HUES6 (cell line): ENCODE results near the gene PDGFA.

Experiments used
- H3K27ac ChIP-seq: 2 replicates; pipeline ENCODE4 v1.7.0; 2013; ENCODE audit warnings: low read depth, mild to moderate bottlenecking, low read length, inconsistent platforms
- H3K27me3 ChIP-seq: 2 replicates; pipeline ENCODE4 v1.6.1; 2013; ENCODE audit warnings: low read length; ENCODE audit not compliant: control insufficient read depth, insufficient read depth
- H3K36me3 ChIP-seq: 2 replicates; pipeline ENCODE4 v1.6.1; 2013; ENCODE audit warnings: low read length; ENCODE audit not compliant: control insufficient read depth, insufficient read depth
- H3K4me1 ChIP-seq: 2 replicates; pipeline ENCODE4 v1.6.1; 2013; ENCODE audit warnings: low read length; ENCODE audit not compliant: control insufficient read depth, insufficient read depth
- H3K4me3 ChIP-seq: 2 replicates; pipeline ENCODE4 v1.5.1; 2013; ENCODE audit warnings: low read depth, low read length
- H3K9ac ChIP-seq: one replicate; pipeline ENCODE4 v1.6.1; 2013; ENCODE audit warnings: mild to moderate bottlenecking, low read length
- H3K9me3 ChIP-seq: 2 replicates; pipeline ENCODE4 v1.6.1; 2013; ENCODE audit warnings: low read depth, low read length; ENCODE audit not compliant: control insufficient read depth, insufficient read depth

The PDGFA gene

DNA sequence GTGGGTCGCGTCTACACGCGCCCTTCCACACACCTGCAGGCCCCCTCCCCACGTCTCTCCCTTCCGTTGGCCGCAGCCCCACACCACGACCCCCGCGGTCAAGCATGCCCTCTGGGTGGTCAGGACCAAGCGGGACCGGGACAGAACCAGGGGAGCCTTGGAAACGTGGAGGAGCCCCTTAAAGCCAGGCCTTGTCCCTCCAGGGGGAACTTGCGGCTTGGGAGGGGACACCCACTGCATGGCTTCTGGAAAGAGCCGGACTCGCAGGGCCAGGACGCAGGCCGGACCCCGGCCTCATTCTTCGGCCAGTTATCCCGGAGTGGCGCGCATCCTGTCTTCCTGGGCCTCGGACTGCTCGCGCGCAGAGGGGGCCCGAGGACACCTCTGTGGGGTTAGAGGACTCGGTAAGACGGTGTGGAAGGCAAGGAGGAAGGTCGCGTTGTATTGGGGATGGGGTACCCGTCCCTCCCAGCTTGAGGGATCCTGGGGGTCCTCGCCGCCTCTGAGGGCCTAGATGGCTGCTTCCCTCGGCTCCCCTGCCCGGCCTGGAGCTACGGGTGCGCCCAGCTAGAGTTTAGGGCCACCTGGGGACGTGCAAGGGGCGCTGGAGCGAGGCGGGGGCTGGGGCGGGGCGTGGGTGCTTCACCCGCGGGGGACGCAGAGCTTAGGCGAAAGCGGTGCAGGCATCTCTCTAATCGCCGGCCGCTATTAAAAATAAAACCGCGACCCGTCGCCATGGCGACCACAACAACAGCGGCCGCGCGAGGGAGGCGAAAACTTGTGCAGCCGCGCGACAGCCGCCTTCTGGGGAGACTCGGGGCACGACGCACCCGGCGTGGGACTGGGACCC lies 1.8 kb upstream of the PDGFA start:
- Histone ChIP-seq H3K27me3 (peaks cover 60% of the 10 kb centered on the region), H3K4me1 (peaks cover 21% of the 10 kb centered on the region), H3K9ac (peak overlapping the region; percentile 69), H3K4me3 (peak overlapping the region; percentile 67), H3K36me3 (no peaks in the 10 kb centered on the region), H3K27ac (no peak overlapping the region), H3K9me3 (no peaks in the 10 kb centered on the region)

GRCh38 chr7:520503-521161 lies 986 bp upstream of the PDGFA start:
- H3K27me3 ChIP-seq = peaks cover 60% of the 10 kb centered on the region
- H3K9ac ChIP-seq = peak overlapping the region; percentile 69
- H3K4me1 ChIP-seq = peaks cover 19% of the 10 kb centered on the region
- H3K4me3 ChIP-seq = peak overlapping the region; percentile 67
- H3K9me3 ChIP-seq = no peaks in the 10 kb centered on the region
- H3K27ac ChIP-seq = no peak overlapping the region; the same call in 1 of the 2 replicates
- H3K36me3 ChIP-seq = no peaks in the 10 kb centered on the region

DNA sequence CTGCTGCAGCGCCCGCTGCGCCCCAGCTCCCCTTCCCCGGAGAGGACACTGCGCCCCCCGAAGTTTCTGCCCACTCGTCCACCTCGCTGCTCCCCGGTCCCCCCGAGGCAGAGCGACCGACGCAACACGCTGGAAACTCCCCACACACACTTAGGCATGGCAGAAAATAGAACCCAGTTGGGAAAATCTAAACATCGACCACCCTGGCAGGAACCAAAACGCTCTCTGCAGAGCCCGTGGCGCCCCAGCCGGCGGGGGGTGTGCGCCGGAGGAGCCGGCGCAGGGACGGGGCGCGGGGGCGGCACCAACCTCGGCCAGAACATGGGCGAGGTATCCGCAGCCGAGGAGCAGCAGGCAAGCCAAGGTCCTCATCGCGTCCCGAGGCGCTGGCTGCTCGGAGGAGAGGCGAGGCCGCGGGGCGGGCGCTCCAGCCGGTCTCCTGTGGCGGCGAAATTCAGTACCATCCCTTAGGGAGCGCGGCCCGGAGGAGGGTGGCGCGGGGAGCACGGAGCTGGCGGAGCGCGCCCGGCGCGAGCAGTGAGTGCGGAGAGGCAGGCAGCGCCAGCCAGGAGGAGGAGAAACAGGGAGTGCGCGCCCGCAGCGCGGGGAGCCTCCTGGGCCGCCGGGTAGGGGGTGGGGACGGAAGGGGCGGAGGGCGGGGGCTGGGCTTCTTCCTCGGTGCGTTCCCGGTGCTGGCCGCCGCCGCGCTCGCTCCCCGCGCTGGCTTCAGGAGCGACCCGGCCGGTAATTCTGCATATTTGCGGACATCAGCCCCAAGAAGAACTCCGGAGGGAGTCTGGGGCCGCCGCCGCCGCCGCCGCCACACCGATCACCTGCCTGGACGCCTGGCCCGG lies 789 bp downstream of the PDGFA start:
- peaks cover 3% of the 10 kb centered on the region; the same call in 1 of the 2 replicates for H3K36me3 ChIP-seq
- H3K9ac ChIP-seq = peak overlapping the region; percentile 88
- H3K9me3 ChIP-seq = no peaks in the 10 kb centered on the region
- peak overlapping the region; percentile 95 for H3K4me3 ChIP-seq
- peaks cover 37% of the 10 kb centered on the region for H3K4me1 ChIP-seq
- H3K27ac ChIP-seq = peak overlapping the region; percentile 66; the same call in 1 of the 2 replicates
- H3K27me3 ChIP-seq = peaks cover 45% of the 10 kb centered on the region

GRCh38 chr7:517774-518629 lies 1.6 kb downstream of the PDGFA start:
- H3K27me3 ChIP-seq = peaks cover 37% of the 10 kb centered on the region
- peaks cover 41% of the 10 kb centered on the region for H3K4me1 ChIP-seq

GRCh38 chr7:516606-517456 lies 2.8 kb downstream of the PDGFA start:
- Histone ChIP-seq H3K4me1 (peaks cover 48% of the 10 kb centered on the region), H3K36me3 (peaks cover 12% of the 10 kb centered on the region), H3K4me3 (peak overlapping the region; percentile 95), H3K9ac (peak overlapping the region; percentile 71), H3K27me3 (peaks cover 25% of the 10 kb centered on the region), H3K27ac (peak overlapping the region; percentile 85; the same call in 1 of the 2 replicates), H3K9me3 (no peaks in the 10 kb centered on the region)

More at GRCh38 chr7:517774-518629, 1.6 kb downstream of the PDGFA start:
- Histone ChIP-seq H3K9me3 (no peaks in the 10 kb centered on the region), H3K9ac (peak overlapping the region; percentile 88), H3K4me3 (peak overlapping the region; percentile 95), H3K27ac (peak overlapping the region; percentile 62; the same call in 1 of the 2 replicates), H3K36me3 (peaks cover 6% of the 10 kb centered on the region; the same call in 1 of the 2 replicates)

DNA sequence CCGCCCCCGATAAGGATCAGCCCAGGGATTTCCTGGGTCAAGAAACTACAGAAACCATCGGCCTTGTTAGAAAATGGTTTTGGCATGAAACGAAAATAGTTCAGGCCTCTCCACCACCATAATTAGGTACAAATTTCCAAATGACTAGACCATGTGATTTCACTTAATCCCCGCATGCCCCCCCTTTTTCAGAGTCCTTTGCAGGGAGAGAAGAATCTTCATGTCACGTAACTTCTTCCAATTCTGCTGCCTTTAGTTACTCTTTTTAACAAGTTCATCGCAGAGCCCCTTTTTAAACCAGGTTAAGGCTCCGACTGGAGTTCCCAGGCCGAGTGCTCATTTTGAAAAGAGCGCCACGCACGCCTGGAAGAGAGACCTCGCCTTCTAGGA lies 3.4 kb downstream of the PDGFA start:
- Histone ChIP-seq H3K4me3 (peak overlapping the region; percentile 95), H3K9ac (peak overlapping the region; percentile 71), H3K27ac (peak overlapping the region; percentile 51; the same call in 1 of the 2 replicates), H3K36me3 (peaks cover 18% of the 10 kb centered on the region), H3K27me3 (peaks cover 19% of the 10 kb centered on the region), H3K4me1 (peaks cover 45% of the 10 kb centered on the region), H3K9me3 (no peaks in the 10 kb centered on the region)

DNA sequence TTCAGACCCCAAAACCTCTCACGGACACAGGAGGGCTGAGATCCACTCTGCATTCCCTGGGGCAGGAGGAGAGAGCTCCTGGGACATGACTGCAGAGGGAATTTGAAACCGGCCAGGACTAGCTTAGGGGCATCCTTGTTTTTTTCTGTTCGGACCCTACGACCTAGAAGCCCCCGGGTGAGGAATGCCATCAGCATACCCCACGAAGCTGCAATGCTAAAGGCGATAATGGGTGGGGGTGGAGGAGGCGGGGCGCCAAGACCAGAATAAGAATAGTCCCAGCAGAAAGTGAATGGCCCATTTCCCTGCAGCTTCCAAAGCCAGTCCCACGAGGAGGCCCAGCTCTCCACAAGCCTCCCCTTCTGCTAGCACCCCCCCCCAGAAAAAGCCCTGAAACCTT lies 4.0 kb downstream of the PDGFA start:
- peaks cover 42% of the 10 kb centered on the region for H3K4me1 ChIP-seq
- H3K27me3 ChIP-seq = peaks cover 13% of the 10 kb centered on the region
- peak overlapping the region; percentile 79 for H3K9ac ChIP-seq
- H3K27ac ChIP-seq = peak overlapping the region; percentile 71
- peak overlapping the region; percentile 39 for H3K4me3 ChIP-seq
- H3K9me3 ChIP-seq = no peaks in the 10 kb centered on the region
- H3K36me3 ChIP-seq = peaks cover 20% of the 10 kb centered on the region

DNA sequence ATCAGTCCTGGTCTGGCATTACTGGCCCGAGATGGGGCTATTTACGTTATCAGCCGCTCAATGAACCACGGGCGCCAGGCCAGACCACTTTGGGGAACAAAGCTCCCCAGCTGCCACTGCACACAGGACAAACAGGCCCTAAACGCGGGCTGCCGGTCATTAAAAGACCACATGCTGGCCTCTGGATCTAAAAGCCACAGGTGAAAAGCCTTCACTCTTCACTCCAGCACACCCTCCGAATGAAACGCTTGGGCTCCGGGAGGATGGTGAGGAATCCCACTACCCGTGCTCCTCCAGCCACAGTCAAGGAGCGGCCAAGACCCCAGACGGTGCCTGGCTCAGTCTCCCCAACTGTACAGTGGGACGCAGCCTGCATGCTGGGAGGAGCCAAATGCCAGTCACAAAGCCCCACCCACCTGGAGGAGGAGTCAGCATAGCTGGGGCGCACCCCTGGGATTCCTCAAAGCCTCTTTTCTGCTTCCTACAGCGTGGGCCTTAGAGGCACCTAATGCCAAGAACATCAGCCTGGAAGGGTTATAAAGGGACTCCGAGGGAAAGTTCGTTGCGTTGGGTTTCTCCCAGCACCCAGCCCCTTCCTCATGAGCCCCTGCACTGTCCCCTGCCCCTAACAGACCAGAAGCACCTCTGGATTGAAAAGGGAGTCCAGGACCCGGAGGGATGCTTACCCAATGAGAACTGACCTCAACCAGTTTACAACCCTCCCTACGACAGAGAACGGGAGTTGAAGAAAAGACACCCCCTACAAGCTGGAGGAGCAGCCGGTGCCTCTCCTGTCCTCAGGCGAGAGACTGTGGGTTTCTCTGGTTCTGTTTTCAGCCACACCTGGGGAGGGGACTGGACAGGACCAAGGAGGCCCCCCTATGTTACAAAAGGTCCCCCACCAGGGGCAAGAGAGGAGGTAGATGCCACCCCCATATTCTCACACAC lies 4.7 kb downstream of the PDGFA start:
- Histone ChIP-seq H3K4me3 (peak overlapping the region; percentile 39), H3K27ac (peak overlapping the region; percentile 71), H3K9ac (peak overlapping the region; percentile 79), H3K27me3 (peaks cover 8% of the 10 kb centered on the region), H3K36me3 (peaks cover 24% of the 10 kb centered on the region), H3K4me1 (peaks cover 41% of the 10 kb centered on the region), H3K9me3 (no peaks in the 10 kb centered on the region)

DNA sequence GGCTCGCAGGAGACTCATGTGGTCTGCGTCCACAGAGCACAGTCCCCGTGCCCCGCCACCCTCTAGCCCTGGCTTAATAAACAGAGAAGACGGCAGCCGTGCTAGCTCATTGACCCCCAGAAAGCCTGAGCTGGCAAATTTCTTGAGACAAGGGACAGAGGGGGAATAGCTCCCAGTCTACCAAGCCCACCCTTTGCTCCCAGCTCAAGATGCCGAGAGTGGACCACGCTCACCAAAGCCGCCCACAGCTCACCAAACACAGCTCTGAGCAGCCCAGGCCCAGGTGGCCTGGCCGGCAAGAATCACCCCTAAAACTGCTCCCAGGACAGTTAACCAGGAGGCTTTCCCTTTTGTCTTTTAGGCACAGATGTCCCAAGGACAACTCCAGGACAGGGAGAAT lies 5.4 kb downstream of the PDGFA start:
- Histone ChIP-seq H3K27ac (no peak overlapping the region), H3K27me3 (peaks cover 8% of the 10 kb centered on the region), H3K9ac (no peak overlapping the region), H3K4me1 (peaks cover 41% of the 10 kb centered on the region), H3K4me3 (no peak overlapping the region), H3K36me3 (peaks cover 30% of the 10 kb centered on the region), H3K9me3 (no peaks in the 10 kb centered on the region)
